ENCODE data around the gene CTBP1.

Gene CTBP1

DNA sequence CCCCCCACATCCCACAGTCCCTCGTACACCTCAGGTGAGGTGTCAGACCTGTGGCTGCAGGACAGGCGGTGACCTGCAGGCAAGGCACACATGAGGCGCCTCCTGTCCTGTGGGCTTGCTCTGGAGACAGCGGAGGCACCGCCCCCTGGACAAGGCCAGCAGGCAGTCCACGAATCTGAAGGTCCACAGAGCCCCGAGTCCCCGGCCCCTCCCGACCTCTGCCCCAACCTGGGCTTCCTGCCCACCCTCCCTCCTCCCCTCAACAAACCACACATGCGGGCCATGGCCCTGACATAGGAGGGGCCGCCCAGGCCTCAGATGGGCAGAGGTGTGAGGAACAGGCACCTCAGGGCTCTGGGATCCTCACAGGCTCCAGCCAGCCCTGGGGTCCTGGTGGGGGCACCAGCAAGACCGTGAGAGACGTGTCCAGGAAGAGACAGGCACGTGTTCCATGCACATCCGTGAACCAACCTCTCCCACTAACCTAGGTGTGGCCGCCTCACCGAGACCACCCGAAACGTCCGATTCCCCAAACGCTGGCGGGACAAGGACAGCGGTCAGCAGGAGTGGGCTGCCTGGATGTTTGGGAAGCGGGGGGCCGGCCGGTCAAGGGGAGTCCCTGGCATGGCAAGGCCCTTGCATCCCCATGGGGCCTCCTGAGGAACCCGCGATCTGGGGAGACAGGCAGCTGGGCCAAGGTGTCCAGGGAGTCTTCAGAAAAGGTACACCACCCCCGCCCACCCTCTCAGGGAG lies 25.8 kb downstream of the CTBP1 start:
- DNase-seq (ENCODE audit: low spot score): no peak

DNA sequence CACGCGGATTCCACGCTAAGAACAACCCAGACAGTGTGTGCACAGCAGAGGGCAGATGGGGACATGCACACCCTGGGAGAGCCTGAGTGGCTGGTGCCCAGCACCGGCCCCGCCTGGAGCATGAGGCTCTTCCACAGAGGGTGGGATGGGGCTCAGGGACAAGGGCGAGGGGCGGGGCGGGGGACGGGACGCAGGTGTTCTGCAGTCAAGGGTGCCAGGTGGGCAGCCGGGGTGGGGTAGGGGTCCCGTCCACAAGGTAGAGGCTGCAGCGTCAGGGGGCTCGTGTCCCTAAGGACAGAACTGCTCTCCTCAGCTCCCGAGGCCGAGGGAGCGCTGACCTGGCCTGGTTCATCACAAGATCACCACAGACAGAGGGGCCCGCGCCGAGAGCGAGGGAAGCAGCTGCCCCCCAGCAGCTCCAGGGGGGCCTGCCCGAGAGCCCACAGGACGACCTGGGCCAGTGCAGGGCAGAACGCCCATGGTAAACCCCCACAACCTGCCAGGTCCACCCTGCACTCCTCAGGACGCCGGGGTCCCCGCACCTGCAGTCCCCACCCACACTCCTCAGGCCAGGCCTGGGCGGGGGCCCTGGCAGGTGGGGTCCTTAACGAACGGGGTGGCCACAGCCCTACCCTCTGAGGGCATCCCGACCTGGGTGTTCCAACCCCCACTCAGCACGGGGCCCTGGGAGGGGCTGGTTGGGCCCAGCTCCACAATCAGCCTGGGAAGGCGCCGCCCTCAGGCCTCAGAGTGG lies 26.7 kb downstream of the CTBP1 start:
- no peak for DNase-seq (ENCODE audit: low spot score)

DNA sequence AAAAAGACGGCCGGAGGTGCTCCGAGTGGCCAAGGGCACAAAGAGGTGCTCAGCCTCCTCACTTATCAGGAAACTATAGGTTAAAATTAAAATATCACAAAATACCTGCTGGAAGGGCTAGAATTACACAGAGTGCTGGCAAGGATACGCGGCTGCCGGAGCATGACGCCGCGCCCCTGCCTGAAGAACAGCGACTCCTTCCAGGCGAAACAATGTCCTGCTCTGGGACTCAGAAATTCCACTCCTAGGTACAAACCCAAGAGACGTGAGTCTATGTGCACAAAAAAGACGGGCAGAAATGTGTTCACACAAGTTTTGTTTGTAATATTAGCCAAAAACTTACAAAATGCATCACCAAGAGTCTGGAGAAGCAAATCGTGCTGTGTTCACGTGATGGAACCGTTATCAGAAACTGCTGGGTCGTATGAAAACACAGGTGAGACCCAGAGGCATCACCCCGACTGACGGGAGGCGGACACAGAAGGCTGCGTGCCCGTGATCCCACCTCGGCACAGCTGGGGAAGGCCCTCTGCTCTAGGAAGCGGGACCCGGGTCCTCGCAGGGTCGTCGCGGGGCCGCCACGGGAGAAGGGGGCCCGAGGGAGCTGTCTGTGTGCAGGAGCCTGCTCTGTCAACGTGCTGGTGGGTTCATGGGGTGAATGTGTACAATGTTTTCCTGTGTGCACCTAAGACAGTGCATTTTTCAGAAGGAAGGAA lies 27.6 kb downstream of the CTBP1 start:
- DNase-seq (ENCODE audit: low spot score): no peak

DNA sequence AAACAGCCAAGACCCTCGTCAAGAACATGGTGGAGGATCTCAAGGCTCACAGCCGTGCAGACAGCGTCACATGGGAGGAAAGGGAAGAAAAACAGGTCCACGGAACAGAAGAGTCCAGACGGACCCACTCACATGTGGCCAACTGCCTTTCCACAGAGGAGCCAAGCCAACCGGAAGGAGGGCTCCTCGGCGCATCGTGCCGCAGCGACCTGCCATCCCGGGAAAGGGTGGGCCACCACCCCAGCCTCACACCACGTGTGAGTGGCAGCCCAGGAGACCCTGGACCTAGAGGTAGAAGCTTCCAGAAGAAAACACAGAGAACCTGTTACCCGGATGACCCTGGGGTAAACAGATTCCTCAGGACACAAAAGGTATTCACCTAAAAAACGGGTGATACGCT lies 28.4 kb downstream of the CTBP1 start:
- no peak for DNase-seq (ENCODE audit: low spot score)

DNA sequence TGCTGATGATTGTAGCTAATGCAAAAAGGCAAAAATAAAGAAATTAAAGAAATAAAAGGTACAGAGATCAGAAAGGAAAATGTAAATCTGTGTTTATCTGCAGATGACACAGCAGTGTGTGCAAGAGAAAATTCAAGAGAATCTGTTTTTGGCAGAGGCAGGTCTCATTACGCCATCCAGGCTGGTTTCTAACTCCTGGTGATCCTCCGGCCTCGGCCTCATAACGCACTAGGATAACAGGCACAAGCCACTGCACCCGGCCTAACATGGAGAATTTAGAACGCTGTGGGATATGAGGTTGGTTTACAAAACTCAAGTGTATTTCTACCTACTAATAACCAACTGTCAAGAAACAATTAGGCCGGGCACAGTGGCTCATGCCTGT lies 29.4 kb downstream of the CTBP1 start:
- DNase-seq (ENCODE audit: low spot score): no peak

DNA sequence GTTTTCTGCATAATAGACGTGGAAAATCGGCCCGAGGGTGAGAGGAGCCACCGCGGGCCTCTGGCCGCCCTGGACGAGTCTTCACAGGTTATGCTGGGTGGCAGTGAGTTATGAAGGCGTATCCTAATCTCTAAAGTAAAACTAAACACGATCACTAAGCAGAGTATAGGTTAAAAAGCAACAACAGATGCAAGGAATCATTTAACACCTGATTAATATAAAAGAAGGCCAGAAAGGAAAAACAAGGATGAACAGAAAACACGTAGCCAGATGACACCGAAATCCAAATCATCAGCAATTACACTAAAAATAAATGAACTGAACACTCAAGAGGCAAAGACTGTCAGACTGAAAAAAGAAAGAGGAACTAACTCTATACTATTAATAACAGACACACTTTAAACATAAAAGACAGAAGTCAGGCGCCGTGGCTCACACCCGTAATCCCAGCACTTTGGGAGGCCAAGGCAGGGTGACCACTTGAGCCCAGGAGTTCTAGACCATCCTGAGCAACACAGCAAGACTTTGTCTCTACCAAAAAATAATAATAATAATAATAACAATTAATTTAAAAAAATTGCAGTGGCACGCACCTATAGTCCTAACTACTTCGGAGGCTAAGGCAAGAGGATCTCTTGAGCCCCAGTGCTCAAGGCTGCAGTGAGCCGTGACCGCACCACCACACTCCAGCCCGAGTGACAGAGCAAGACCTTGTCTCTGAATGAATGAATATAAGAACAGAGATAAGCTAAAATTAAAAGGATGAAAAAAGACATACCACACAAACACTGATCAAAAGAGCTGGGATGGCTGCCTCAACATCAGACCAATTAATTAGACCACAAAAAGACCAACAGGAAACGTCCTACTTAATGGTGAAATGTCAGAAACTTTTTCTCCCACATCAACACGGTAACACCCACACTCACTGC lies 30.0 kb downstream of the CTBP1 start:
- no peak for DNase-seq (ENCODE audit: low spot score)

DNA sequence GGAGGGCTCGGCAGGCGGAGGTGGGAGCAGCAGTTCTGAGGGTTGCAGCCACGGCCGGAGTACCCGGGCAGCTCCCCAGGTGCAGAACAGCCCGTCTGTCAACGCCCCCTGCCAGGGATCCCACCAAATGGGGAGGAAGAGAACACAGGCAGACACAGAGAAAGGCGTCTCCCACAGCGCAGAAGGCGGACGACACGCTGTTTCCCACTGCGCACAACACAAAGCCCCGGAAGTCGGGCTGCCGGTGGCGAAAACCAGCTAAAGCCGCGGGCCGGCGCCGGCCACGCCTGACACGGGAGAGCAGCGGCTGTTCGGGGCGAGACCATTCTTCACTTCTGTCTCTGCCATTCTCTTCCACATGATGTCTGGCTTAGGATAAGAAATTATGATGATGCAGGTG lies 31.6 kb downstream of the CTBP1 start:
- no peak for DNase-seq (ENCODE audit: low spot score)

DNA sequence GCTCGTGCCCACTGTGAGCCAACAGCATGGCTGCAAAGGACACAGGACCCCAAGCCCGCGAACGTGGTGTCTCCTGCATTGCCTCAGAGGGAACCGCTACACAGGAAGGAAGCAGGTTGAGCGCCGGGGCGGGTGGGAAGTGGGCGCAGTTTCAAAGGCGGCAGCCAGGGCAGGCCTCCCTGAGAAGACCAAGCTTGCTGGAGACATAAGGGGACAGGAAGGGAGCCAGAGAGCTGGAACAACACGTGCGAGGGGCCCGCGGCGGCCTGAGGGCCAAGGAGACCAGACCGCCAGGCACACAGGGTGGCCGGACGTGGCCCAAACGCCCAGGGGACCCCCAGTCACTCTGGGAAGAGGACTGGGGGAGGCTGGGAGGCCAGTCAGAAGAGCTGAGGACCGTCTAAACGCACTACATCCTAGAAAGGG lies 32.0 kb downstream of the CTBP1 start:
- DNase-seq (ENCODE audit: low spot score): peak; percentile 74

DNA sequence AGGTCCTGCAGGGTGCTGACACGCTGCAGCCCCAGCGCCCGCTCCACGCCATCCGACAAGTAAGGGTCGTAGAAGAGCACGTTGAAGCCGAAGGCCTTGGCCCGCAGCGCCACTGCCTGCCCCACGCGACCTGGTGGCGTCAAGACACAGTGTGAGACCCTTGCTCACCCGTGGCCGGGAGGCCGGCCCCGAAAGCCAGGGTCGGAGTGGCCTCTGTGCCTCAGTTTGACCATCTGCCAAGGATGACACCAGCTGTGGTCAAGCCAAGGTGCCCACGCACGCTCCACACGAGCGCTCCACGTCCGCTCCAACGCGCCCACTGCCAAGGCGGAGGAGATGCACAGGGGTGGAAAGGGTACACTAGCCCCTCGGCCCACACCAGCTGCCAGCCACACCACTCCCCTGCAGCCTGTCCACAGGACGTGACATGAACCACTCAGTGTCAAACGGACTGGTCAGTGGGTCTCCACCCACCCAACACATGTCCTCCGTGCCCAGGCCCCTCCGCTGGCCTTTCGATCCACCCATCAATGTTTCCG lies 32.8 kb downstream of the CTBP1 start:
- DNase-seq (ENCODE audit: low spot score): no peak

DNA sequence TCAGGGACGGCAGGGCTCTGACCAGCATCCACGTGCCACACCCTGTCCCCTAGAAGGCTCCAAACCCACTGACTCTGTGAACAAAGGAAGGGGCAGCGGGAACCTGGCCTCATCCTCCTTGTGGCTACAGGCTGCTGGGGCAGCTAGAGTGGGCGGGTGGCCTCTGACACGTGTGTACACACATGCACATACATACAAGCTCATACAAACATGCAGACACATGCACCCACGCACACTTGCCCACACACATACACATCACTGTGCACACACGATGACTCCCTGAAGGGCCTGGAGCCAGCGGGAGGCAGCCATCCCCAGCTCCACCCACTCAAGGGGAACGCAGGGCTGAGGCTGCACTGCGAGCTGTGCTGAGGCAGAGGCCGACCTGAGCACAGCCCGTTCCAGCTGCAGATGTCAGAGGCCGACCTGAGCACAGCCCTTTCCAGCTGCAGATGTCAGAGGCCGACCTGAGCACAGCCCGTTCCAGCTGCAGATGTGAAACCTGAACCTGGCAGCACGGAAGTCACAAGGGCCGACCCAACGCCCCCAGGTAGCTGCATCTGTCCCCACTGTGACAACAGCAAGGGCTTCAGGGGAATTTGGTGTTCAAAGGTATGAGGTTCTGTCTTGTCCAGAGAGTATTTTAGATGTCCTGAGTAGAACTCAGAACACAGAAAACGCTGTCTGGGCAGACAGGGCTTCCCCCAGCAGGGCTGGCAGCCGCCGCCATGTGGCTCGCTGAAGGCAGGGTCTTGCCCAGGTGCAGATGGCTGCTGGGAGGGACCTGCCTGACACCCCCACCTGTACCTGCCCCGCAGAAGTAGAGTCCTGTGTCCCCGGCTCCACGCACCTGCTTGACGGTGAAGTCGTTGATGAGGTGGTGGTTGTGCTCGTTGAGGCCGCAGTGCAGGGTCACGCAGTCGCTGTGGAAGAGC lies 33.5 kb downstream of the CTBP1 start:
- DNase-seq (ENCODE audit: low spot score): no peak

DNA sequence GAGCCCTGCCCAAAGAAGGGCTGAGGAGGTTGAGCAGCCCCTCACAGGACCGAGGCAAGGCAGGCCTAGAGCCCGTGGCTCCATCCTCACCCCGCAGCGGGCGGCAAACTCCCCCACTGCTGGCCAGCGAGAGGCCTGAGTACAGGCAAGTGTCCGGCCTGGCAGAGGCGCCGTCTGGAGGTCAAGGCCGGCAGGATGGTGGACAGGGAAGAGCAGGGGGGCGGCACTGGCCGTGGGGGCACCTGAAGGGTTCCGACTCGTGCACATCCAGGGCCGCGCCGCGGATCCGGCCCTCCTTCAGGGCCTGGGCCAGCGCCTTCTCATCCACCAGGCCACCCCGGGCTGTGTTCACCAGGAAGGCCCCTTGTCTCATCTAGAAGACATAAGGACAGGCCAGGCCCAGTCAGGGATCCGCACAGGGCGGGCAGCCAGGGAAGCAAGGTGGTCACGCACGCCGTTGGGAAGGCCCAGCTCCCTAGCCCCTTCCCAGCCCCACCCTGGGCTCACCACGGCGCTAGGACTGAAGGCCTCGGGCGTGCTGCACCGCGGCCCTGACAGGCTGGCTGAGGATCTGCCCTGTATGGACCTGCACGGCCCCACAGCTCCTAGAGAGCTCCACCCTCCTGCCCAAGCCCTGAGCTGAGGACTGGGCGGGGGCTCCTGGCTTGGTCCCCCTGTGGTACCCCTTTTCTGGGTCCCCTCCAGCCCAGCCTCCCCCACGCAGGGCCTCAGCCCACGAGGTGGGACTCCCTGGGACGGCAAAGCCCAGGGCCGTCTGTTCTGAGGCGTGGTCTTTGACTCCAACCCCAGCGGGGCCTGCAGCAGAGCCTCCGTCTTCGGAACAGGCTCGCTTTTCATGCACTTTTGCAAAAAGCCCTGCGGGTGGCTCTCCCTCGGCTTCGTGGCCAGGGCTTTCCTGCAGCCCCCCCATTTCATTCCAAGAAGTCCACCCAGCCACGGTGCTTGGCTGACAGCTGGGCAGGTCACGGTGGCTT lies 34.5 kb downstream of the CTBP1 start:
- no peak for DNase-seq (ENCODE audit: low spot score)

DNA sequence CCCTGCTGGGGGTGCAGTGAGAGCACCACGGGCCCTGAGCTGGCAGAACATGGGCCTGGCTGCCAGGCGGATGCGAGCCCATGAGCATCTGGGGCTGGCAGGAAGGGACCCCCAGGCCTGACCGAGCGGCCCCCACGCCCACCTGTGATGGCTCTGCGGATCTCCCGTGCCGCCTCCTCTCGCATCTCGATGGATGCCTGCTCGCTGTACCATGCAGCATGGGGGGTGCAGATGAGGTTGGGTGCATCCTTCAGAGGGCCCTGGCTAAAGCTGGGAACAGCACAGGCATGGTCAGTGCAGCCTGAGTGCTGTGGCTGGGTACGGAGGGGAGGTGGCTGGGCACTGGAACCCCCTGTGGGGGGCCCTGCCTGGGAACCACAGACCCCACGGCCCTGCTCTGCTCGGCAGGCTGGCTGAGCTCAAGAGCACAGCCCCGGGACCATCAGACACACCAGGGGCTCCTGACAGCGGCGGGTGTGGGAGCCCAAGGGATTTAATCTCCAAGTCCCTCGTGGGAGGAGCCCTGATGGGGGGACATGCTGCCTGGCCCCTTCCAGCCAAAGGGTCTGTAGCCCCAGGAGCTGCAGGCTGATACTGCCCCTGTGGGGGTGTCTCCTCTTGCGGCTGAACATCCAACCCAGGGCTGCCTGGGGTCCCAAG lies 35.5 kb downstream of the CTBP1 start:
- DNase-seq (ENCODE audit: low spot score): no peak

DNA sequence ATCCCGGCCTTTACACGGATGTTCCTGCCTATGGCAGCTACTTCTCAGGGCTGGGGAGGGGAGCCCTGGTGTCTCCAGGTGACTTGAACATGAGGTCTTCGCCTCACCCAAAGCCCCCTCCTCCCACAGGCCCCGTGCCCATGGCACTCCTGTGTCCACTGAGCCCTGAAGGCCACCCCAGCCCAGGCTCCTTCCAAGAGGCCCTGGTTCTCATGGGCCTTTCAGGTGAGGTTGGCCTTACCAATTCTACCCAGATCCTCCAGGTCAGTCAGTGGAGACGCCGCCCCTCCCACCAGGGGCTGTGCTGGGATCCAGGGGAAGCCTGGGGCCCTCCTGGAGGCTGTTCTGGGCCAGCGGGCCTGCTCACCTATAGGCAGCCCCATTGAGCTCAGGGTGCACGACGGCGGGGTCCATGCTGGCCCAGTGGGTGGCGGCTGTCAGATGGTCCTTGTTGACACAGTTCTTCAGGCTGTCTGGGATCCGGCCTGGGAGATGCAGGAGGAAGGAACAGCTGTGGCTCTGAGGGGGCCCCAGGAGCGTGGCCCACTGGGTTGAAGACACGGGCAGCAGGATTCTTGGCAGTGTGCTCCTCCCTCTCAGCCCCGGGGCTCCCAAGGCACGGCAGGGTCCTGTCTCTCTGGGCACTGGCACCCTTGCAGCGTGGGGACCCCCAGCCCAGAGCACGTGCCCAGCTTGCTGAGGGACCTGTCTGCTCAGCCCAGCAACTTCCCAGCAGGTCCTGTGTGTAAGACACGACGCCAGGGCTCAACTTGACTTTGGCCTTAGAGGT lies 36.2 kb downstream of the CTBP1 start:
- no peak for DNase-seq (ENCODE audit: low spot score)

DNA sequence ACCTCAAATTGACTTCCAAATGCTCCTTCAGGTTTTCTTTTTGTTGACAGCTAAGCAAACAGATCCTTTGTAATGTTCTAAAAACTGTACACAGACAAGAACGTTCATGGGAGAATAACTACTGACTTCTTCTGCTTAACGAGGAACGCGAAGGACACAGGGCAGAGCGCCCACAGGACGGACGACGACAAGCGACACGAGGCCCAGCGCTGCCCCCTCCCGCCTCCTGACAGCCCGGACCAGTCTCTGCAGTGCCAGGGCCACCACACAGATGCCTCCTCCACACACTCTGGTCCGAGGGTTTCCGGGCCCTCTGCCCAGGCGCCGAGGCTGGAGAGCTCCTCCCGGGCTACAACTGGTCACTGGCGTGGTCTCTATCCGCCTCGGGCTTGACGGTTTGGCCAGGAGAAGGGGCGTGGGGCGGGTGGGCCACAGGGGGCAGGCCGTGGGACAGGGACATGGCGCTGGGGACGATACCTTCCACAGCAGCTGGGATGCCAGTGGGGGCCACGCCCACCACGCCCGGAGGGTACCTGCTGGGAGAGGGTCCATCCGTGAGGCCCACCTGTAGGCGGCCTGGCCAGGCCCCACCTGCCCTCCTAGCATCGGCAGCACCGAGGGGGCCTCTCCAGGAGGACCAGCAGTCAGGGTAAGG lies 36.9 kb downstream of the CTBP1 start:
- no peak for DNase-seq (ENCODE audit: low spot score)

DNA sequence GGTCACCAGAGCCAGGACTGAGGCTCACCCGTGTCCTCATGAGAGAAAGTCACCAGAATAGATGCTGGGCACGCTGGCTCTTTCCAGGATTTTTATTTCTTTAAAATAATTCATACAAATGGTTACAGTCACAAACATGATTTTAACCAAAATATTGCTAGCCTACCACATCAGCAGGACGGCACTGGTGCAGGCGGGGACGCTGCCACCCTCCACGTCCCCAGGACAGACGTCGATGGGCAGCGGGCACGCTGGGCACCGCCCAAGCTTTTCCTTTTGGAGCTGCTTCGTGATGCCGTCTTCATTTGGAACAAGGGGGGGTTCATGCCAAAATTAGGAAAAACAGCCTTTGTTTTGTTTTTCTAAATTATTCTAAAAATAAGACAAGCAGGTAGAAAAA lies 37.6 kb downstream of the CTBP1 start:
- no peak for DNase-seq (ENCODE audit: low spot score)

DNA sequence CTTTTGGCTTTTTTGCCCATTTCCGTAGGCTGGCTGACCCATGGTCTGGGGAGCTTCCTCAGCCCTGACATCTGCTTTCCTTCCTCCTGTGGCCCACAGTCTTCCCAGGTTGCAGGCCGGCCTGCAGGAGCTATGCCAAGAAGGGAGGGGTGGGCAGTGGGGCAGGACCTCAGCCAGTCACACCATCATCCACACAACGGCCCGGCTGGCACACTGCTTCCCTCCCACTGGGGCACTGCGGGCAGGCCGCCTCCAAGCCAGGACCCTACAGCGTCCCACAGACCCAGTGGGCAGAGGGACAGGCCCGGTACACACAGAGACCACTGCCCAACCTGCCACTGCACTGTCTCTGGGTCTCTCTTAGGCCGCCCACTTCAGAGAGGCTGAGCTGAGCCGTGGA lies 38.0 kb downstream of the CTBP1 start:
- no peak for DNase-seq (ENCODE audit: low spot score)

DNA sequence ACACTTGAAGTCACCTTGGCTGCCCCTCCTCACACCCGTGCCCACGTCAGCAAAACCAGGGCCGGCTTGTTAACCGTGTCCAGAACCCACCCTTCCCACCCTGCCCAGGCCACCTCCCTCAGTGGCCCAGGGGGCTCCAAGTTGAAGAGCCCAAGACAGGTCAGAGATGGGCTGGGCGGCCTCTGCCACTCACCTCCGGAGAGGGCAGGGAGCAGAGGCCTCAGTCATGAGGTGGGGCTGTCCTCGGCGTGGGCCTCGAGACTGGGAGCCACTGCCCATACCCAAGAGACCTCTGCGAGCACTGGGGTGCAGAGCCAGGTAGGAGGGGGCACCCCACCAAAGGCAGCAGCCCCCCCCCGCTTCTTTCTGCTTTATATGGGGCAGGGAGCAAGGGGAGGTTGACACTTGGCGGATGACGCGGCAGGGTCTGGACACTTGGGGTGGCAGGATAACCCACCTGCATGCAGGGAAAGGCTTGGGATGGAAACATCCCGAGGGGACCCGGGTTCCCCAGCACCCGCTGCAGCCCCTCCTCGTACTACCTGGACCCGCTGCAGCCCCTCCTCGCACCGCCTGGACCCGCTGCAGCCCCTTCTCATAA lies 38.6 kb downstream of the CTBP1 start:
- no peak for DNase-seq (ENCODE audit: low spot score)

All from activated CD4-positive, alpha-beta T cell treated with anti-CD3 and anti-CD28 coated beads, Interleukin-2, Interleukin-4, amounts not matched to agents 100 ng/mL and 50 ng/mL, durations not matched to agents 16 hours and 8 hours (primary cell).